Effector CD4-positive, alpha-beta T cell (primary cell): ENCODE data around the gene TPM3.
A peak's percentile ranks its signal among the peaks of the same experiment; 100 is the strongest.
"Not testable (repeated sequence)": the region's sequence is repeated elsewhere in the genome, so short reads cannot be mapped to it uniquely, and the experiment has no call there.

Source experiments
- DNase-seq: peaks from one replicate; pipeline ENCODE4 v3.0.0-alpha.2; 2020
- total RNA-seq: gene quantifications from one replicate; lab custom pipeline; 2026; lab: John Stamatoyannopoulos, UW

The TPM3 gene
- 410 reads per million, percentile 97 among the genes with 10 or more reads in this experiment for total RNA-seq

DNA sequence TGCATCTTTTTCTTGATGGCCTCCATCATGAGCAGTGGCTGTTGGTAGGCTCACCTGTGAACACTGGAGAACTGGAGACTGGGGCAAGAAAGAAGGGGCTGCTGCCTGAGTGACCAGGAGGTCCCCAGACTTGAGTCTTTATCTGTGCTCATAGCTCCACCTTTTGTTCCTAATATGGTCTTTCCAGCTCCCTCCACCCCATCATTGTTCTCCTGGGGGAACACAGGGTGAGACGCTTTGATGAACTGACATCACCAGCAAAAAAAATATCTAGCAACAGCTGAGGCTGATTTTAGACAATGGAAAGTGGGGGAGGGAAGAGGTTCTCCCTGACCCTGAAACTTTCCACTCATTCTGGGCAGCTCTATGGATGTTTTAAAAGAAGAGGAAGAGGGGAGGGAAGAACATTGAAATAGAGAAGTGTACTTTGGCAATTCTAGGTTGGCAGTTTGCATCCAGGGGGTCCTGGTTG is at the start of gene TPM3:
Gene TPM3, minus strand, starts transcription at position 111 of the 472 bp plus-strand sequence. Its CDS starts 82 bp downstream, at position 29.
- DNase-seq, result no peak

DNA sequence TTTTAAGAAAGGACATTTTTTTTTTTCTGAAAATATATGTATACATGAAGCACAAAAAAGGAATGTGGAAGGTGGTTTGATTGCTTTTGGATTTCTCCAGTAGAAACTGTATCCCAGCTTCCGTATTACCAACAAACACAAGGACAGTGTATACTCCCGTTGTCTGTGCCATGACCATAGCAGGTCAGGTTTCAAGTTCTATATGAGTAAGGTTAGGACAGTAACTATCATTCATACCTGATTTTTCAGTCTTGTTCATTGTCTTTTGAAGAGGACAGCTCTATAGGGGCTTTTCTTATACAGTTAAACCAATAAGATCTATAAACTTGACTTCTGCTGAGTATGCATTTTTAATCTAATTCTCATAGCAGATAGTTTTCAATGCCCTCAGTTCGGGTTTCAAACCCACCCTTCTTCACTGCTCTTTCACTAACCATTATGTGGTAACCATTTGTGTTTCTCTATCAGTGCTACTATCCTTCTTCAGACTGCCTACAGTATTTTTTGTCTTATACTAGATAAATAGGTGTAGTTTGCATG is 48.5 kb upstream of the TPM3 start:
- no peak for DNase-seq

DNA sequence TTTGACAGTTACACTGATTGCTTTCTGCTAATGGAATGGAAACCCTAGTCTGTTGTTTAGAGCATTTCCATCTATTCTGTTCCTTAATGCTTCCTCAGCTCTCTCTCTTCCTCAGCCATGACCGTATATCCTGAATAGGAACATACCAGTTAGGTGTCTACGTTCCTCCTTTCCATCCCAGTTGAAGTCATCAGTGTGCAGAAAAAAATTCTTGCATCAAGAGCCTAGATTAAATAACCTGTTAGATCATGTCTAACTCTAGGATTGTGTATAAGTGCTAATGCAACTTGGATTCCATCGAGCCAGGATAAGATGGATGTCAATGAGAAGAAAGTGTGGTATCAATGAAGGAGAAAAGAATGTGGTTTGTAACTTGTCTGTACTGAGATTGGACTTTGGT is 47.6 kb upstream of the TPM3 start:
- DNase-seq, result no peak

DNA sequence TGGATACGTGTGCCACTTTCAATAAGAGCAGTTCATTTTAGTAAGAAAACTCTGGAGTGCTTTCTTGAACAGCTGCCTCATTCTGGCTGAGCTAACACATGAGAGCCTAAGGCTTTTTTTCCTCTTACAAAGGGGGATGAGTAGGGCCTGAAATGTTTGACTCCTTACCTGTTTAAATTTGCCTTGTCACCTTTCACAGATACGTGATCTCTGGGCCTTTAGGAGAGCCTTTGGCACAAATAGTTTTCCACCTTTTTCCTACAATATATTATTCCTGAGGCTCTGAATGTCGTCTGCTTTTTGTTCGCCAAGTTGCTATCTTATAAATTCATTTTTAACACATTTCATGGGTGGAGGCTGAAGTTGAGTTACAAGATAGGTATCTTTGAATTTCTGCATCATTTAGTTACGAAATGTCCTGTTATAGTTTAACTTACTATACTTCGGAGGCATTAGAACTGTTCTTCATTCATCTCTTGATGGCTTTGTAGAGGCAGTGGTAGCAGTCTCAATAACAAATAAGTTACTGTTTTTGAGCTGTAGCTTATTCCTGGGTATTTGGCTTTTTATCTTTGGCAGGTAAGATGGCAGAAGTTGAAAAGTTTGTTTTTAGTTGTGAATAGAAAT is 46.1 kb upstream of the TPM3 start:
- no peak for DNase-seq

DNA sequence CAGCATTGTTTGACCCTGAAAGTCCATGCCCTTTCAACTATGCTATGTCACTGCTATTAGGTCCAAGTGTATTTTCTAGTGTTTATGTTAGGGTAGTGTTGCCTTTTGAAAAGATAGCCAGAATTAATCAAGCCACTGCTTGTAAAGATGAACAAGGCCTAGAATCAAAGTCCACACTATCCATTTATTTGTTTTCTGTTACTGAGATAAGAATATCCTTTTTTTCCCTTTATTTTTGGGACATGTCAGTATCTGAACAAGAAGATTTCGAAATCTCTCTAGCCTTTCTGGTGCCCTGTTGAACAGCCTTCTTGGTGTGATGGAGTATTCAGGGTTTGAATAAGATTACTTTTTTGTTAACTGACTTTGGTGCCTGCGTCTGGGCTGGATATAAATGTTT is 45.5 kb upstream of the TPM3 start:
- DNase-seq, result no peak

DNA sequence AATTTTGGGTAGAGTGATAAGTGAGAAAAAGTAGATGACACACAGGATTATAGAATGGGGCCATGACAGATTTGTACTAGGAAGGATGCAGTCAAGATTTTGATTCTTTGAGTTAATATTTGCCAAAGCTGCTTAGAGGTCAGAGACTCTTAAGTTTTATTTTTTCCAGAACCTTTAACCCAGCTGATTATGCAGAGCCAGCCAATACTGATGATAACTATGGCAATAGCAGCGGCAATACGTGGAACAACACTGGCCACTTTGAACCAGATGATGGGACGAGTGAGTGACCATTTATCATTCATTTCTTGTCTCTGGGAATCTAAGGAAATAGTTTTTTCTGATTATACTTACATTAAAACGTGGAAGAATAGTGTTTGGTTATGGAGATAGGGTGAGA is 45.0 kb upstream of the TPM3 start:
- DNase-seq, result no peak

DNA sequence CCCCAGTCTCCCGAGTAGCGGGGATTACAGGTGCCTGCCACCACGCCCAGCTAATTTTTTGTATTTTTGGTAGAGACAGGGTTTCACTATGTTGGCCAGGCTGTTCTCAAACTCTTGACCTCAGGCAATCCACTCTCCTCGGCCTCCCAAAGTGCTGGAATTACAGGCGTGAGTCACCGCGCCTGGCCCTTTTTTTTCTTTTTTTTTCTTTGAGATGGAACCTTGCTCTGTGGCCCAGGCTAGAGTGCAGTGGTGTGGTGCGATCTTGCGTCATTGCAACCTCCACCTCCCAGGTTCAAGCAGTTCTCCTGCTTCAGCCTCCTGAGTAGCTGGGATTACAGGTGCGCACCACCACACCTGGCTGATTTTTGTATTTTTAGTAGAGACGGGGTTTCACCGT is 41.2 kb upstream of the TPM3 start:
- DNase-seq, result not testable (repeated sequence)

DNA sequence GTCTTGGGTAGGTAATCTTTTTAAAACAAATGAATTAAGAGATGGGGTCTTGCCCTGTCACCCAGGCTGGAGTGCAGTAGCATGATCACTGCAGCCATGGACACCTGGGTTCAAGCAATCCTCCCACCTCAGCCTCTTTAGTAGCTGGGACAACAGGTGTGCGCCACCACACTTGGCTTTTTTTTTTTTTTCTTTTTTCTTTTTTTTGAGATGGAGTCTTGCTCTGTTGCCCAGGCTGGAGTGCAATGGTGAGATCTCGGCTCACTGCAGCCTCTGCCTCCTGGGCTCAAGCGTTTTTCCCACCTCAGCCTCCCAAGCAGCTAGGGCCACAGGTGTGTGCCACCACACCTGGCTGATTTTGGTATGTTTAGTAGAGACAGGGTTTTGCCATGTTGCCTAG is 39.2 kb upstream of the TPM3 start:
- not testable (repeated sequence) for DNase-seq

DNA sequence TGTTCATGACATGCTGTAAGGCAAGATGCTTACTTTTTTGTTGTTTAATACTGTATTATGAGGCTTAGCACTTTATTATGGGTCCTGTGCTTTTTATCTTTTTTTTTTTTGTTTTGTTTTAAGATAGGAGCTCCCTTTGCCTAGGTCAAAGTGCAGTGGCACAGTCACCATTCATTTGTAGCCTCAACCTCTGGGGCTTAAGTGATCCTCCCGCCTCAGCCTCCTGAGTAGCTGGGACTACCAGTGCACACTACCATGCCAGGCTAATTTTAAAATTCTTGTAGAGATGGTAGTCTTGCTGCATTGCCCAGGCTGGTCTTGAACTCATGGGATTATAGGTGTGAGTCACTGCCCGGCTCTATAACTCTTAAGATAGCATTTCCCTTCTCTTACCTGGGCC is 33.5 kb upstream of the TPM3 start:
- no peak for DNase-seq

DNA sequence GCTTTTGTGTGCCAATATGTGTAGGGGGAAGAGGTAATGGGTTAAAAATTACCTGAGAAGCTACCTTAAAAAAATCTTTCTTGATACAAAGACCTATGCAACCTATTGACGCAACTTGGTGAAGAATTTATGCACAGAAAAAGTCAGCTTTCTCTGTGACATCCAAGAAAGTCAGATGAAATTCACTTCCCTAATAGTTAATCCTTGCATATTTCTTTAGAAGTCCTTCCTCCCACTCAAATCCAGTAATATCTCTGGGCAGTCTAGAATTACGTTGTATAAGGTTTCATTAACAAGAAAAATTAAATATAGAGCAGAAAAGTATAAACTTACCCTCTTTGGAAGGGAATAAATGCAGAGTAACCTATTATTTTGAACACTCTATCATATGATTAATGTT is 31.7 kb upstream of the TPM3 start:
- no peak for DNase-seq

DNA sequence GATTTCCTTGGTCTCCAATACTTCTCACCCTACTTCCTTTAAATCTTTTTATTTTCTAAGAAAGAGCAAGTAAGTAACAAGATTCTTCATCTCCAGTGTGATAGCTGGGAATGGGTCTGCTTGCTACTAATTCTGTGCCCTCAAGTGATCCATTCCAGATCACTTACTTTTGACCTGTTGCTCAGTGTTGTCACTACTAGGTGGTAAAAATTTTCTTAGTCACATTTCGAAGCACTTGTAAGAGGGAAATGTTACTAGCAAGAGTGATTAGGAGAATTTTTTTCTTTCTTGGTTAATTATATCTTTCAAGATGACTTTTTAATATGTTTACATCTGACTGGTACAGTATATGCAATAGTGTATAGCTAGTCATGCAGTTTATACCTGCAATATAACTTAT is 31.0 kb upstream of the TPM3 start:
- DNase-seq, result no peak

DNA sequence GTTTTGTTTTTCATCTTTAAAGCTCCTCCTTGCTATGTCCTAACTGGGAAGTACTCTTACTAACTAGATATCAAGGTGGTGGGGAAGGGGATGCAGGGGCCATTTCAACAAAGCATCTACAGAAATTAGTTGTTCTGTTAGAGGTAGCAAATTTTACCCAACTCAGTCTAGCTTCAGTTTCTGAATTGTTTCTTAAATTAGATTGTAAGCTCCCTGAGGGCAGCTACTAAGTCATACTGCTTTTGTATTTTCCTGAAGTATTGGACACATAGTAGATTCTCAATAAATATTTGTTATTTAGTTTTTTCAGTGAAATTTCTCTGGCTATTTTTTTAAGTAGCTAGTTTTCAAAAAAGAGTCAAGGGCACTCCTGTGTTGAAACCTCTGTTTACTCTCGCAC is 30.6 kb upstream of the TPM3 start:
- DNase-seq, result no peak

DNA sequence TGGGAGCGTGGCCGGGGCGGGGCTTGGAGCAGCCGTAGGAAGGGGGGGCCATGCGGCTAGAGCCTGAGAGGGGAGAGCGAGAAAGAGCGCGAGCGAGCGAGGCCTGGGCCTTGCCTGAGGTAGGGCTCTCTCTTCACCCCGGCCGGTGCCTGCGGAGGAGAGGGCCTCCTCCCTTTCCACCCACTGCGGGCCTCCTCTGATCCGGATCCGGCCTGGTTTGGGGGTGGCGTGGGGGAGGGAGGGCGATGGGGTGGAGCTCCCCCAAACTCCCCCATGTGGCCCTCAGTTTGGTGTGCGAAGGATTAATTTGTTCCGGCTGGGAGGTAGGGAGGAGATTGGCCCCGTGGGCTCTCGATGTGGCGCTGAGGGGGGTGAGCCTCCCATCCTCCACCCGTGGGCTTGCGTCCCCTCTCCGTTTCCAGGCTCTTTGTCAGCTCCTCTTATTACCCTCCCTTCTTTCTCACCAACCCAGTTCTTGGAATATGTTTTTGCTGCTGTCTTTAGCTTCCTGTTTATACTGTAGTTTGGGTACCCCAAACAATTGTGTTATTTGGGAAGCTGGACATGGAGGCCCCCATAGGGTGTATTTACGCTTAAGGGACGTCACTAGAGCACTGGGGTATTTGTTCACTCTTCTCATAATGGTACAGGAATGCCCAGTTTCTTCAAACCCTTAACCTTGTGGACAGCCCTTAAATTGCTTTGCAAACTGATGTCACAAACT is 29.5 kb upstream of the TPM3 start:
- peak; percentile 66 for DNase-seq

DNA sequence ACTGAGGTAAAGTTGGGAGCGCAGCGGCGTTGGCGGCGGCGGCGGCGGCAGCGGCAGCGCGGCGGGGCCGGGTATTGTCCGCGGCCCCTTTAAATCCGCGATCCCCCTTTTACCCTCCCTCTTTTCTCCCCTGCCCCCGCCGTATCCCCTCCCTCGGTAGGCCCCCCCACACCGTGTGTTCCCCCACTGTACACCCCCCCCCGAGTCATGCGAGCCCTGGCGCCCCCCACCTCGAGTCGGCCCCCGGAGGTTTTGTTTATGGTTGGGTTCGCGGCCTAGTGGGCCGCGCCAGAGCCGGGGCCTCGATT is 29.0 kb upstream of the TPM3 start:
- no peak for DNase-seq

DNA sequence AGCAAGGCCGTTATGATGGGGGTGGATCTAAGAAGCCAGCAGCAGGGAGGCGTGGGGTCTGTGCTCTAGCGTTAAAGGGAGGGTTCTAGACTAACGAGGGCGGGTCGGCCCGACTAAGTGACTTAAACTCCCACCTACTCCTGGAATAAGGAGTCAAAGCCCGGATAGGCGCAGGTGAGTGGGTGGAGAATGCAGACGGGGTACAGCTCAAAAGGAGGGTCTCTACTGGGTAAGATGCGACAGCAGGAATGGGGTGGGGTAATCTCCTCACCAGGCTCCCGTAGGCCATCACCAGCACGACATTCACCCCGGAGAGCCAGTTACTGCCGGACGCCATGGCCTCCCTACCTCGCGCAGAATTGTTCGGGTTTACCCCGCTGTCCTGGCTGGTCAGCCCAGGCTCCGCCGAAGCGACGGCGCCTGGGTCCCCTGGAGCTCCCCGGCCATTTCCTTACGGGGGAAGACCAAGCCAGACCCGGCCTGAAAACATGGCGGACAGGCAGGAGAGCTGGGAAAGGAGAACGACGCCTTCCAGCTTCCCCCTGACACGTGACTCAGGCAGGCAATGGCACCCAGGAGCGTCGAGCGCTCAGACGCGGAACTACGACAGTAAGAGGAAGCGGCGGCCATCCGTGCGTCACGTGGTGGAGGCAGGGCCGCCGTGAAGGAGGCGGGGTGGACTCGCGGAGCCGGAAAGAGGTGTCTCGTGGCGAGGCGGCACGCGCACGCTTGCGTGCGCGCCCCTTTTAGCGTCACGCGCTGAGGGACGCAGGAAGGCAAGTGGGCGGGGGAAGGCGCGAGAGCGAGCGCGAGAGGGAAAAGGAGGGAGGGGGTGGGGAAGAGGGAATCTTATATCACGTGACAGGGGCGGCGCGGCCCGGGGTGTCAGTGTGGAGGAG is 28.4 kb upstream of the TPM3 start, which contains the start of gene UBAP2L:
Gene UBAP2L, plus strand, starts transcription at position 885 of the 899 bp plus-strand sequence. CDS start 4,169 bp downstream, outside the sequence.
- DNase-seq, result peak; percentile 97

DNA sequence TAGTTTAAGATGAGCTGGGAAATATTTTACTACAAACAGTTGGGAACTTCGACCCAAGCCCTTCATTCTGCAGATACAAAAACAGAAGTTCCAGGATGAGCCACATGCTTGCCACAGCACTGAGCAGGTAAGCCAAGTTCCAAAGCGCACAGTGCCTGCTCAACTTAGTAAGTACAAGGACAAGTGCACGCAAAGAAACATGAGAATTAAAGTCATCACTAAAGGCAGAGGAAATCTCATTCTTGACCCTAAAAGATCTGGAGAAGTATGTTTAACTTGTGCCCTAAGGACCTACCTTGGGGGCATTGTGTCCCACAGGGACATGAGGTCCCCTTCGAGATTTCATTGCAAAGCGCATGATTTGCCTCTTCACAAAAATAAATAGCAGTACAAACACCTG is 27.6 kb upstream of the TPM3 start:
- DNase-seq, result no peak

DNA sequence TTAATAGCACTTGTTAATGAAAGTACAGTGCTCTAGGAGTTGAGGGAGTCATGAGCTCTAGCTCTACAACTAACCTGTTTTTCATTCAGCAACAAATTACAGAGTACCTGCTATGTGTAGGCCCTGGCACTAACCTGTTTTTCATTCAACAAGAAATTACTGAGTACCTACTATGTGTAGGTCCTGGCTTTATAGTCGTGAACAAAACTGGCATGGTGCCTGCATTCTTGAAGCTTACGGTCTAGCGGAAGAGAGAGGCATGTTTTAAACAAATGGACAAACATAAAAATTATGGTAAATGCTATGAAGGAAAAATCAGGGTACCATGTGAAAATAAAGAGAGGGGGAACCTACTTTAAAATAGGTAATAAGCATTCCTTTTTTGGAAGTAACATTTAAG is 26.6 kb upstream of the TPM3 start:
- DNase-seq, result no peak

DNA sequence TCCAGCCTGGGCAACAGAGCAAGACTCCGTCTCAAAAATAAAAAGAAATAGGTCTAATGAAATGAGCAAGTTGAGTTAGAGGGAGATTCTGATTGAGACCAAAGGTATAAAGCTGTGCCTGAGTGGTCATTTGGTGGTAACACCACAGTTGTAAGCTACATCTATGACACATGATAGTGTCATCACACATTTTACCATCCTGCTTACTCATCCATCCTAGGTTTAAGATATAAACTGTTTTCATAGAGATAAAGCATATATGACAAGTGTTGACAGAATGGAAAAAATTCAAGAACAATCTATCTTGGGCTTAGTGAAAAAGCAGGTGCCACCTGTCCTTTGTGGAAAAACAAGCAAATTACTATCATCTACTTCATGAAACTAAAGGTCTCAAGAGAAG is 21.4 kb upstream of the TPM3 start:
- no peak for DNase-seq

DNA sequence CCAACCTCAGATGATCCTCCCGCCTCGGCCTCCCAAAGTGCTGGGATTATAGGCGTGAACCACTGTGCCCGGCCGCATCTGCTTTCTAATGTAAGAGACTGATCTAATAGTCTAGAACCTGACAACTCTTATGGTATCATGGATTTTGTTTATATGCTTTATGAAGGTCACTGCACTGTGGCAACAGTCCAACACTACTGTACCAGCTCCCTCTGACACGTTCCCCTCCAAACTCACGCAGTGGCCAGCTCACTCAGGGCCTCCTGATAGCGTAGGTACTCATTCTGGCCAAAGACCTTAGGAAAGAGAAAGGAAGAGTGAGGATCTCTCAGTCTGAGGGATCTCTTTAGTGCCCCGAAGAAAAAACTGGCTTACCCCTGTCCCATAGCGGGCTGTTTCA is 20.2 kb upstream of the TPM3 start:
- DNase-seq, result no peak

DNA sequence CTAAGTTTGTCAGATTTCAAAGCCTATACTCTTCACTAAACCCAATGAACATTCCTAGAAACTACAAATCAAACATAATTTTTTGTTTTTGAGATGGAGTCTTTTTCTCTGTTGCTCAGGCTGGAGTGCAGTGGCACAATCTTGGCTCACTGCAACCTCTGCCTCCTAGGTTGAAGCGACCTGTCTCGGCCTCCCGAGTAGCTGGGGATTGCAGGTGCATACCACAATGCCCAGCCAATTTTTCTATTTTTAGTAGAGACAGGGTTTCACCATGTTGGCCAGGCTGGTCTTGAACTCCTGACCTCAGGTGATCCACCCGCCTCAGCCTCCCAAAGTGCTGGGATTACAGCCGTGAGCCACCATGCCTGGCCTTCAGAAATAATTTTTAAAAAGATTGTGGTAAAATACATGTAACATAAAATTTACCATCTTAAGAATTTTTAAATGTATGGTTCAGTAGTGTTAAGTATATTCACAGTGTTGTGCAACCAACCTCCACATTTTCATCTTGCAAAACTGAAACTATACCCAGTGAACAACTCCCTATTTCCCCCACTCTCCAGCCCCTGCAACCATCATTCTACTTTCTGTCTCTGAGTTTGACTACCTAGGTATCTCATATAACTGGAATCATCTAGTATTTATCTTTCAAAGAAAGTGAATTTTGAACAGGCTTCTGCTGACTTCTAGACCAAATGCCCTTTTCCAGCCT is 16.9 kb upstream of the TPM3 start:
- DNase-seq, result no peak

DNA sequence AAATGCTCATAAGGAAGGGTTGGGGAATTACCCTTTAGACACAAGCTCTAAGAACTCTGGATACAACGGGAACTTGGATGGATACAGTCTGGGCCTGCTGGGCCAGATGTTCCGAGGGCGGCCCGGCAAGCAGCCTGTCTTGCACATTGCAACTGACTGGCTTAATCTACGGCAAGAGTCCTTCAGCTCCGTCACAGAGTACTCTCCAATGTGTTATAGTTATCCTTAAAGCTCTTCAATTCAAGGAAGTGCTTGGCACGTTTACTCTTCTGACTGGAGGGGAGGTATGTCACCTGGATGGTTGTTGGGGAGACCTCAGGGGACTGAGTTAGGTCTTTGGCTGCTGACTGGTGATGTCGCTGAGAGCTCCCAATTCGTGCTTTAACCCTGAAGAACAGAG is 15.4 kb upstream of the TPM3 start:
- DNase-seq, result no peak

DNA sequence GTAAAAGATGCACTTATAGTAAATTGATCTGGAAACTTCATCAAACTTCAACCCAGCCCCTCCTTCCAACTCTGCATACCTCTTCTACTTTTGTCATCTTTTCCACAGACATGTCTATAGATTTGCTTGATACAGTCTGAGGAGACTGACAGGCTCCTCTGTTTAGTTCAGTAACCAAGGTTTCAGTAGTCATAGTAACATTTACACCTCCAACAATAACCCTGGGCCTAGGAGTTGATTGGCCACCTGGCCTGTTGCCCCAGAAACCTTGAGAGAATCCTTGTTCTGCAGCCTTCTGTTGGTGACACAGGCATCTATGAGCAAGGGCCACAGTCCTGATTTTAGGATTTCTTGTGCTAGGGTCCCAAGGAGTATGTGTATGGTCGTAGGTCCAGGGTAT is 14.3 kb upstream of the TPM3 start, which contains the start of gene CFAP141:
Gene CFAP141, minus strand, starts transcription at position 138 of the 400 bp plus-strand sequence. Its CDS starts 26 bp downstream, at position 112.
- DNase-seq, result no peak
